ENCODE results near the gene CREB3L1. TPM values are rescaled to one million over a fixed set of nuclear protein-coding genes. Genes with fewer than 3 reads are reported as not detected.

CREB3L1 gene
- total and polyA plus RNA-seq, 8 donors: 26.3 to 129 (median 49.0) TPM

GRCh38 chr11:46326813-46327416 is 49.5 kb downstream of the CREB3L1 start:
- peaks cover 0 to 3% (median 0%) of the 10 kb centered on the region in 3 donors for H3K36me3 ChIP-seq
- no peaks in the 10 kb centered on the region for H3K27me3 ChIP-seq
- no peak overlapping the region for H3K4me3 ChIP-seq
- TF ChIP-seq CTCF (IDR thresholded peaks at IDR 0.05): no peak
- intact Hi-C loops (cut with DNase I): no loop called here
- DNase-seq (no peak), FAIRE-seq (no peak), ATAC-seq (no peak)
- H3K4me1 ChIP-seq: no peaks in the 10 kb centered on the region
- no peaks in the 10 kb centered on the region for H3K9me3 ChIP-seq
- 91 to 96% methylated on average over 10 of the region's 10 CpGs for WGBS, 2 donors
- H3K27ac ChIP-seq: no peak overlapping the region

DNA sequence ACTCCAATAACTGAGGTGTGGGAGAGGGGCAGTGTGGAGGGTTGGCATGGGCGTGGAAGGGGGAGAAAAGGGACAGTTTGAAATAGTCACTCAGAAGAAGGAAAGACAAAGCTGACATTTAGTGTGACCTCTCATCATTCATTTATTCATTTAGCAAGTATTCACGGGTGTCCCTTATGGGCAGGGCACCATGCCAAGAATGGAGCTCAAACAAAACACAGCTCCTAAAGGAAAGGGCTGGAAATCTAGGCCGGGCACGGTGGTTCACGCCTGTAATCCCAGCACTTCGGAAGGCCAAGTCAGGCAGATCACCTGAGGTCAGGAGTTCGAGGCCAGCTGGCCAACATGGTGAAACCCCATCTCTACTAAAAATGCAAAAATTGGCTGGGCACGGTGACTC is 50.4 kb downstream of the CREB3L1 start:
- no peaks in the 10 kb centered on the region for H3K9me3 ChIP-seq
- no peak for DNase-seq
- ATAC-seq: no peak
- WGBS, 2 donors: 73 to 81% methylated on average over 8 of the region's 8 CpGs
- no peak overlapping the region for H3K4me3 ChIP-seq
- H3K27me3 ChIP-seq: peaks cover 0 to 3% (median 2%) of the 10 kb centered on the region in 4 donors
- no peak for FAIRE-seq
- intact Hi-C loops (cut with DNase I): no loop called here
- H3K4me1 ChIP-seq: peaks cover 0 to 4% (median 3%) of the 10 kb centered on the region in 3 donors
- H3K27ac ChIP-seq: no peak overlapping the region
- H3K36me3 ChIP-seq: no peaks in the 10 kb centered on the region
- TF ChIP-seq CTCF (IDR thresholded peaks at IDR 0.05): no peak

GRCh38 chr11:46330154-46330553 is 52.7 kb downstream of the CREB3L1 start:
- Histone ChIP-seq H3K9me3 (no peaks in the 10 kb centered on the region), H3K36me3 (no peaks in the 10 kb centered on the region), H3K27ac (no peak overlapping the region), H3K4me3 (no peak overlapping the region), H3K27me3 (peaks cover 0 to 3% (median 2%) of the 10 kb centered on the region in 4 donors), H3K4me1 (peaks cover 0 to 5% (median 4%) of the 10 kb centered on the region in 3 donors)
- intact Hi-C loops (cut with DNase I): no loop called here
- ATAC-seq (no peak), DNase-seq (no peak), FAIRE-seq (no peak)
- WGBS, 2 donors: 77 to 86% methylated on average over 5 of the region's 5 CpGs
- TF ChIP-seq CTCF (IDR thresholded peaks at IDR 0.05): no peak

GRCh38 chr11:46330563-46331281 is 53.3 kb downstream of the CREB3L1 start:
- no peaks in the 10 kb centered on the region for H3K9me3 ChIP-seq
- peaks cover 0 to 3% (median 2%) of the 10 kb centered on the region in 4 donors for H3K27me3 ChIP-seq
- FAIRE-seq (no peak), ATAC-seq (no peak), DNase-seq (no peak)
- no peak overlapping the region for H3K27ac ChIP-seq
- intact Hi-C loops (cut with DNase I): no loop called here
- H3K36me3 ChIP-seq: no peaks in the 10 kb centered on the region
- no peak overlapping the region for H3K4me3 ChIP-seq
- TF ChIP-seq CTCF (IDR thresholded peaks at IDR 0.05): no peak
- peaks cover 0 to 5% (median 4%) of the 10 kb centered on the region in 3 donors for H3K4me1 ChIP-seq
- WGBS, 2 donors: 58 to 61% methylated on average over 11 of the region's 11 CpGs
